Caco-2 (cell line): ENCODE data around the gene FAM181B. TPM values are rescaled to one million over a fixed set of nuclear protein-coding genes. Genes with fewer than 3 reads are reported as not detected.

Experiments used
- BruUV-seq: library from RNA; stranded (reverse); fragments of 400-500 nt; replicated peaks from 2 replicates; lab custom pipeline; 2021; lab: Mats Ljungman, UMichigan
- CTCF ChIA-PET: fragments of 300-600 bp; sonication (Branson Sonifier 250); formaldehyde crosslinking; loops from one replicate; lab custom pipeline; 2022; ENCODE audit warnings: antibody characterized with exemption; lab: Charles Lee
- POLR2A ChIA-PET: fragments of 300-600 bp; sonication (Branson Sonifier 250); formaldehyde crosslinking; loops from one replicate; lab custom pipeline; 2022; ENCODE audit warnings: antibody characterized with exemption; lab: Charles Lee
- DNase-seq, 2 experiments: peaks; one replicate each; pipeline versions ENCODE4 v3.0.0 to v3.0.0-alpha.2; 2020 to 2022
- H3K27me3 ChIP-seq: replicated peaks from 2 replicates; pipeline ENCODE4 v1.6.0; 2011; ENCODE audit warnings: low read length; ENCODE audit not compliant: control insufficient read depth, insufficient read depth
- H3K36me3 ChIP-seq: 2 replicates; pipeline ENCODE4 v1.5.1; 2011; ENCODE audit warnings: low read length; ENCODE audit not compliant: control insufficient read depth, insufficient read depth
- H3K4me1 ChIP-seq: fragments of 250-450 bp; sonication (Bioruptor Pico); 2 replicates; pipeline ENCODE4 v1.5.1; 2020; ENCODE audit warnings: mild to moderate bottlenecking
- H3K4me3 ChIP-seq: 2 replicates; pipeline ENCODE4 v1.5.1; 2011; ENCODE audit warnings: low read depth, mild to moderate bottlenecking, control low read depth, low read length
- H3K9me3 ChIP-seq: fragments of 250-450 bp; sonication (Bioruptor Pico); 2 replicates; pipeline ENCODE4 v1.5.1; 2020; ENCODE audit warnings: mild to moderate bottlenecking, moderate library complexity
- H3K27ac Mint-ChIP-seq: one replicate; pipeline ENCODE4 v1.8.0; 2022; ENCODE audit warnings: mixed read lengths; ENCODE audit not compliant: unreplicated experiment
- H3K27me3 Mint-ChIP-seq: one replicate; pipeline ENCODE4 v1.8.0; 2022; ENCODE audit warnings: mixed read lengths; ENCODE audit not compliant: insufficient read depth, unreplicated experiment
- H3K36me3 Mint-ChIP-seq: one replicate; pipeline ENCODE4 v1.8.0; 2022; ENCODE audit warnings: mild to moderate bottlenecking, mixed read lengths; ENCODE audit not compliant: insufficient read depth, unreplicated experiment
- H3K4me1 Mint-ChIP-seq: one replicate; pipeline ENCODE4 v1.8.0; 2022; ENCODE audit warnings: low read depth, mixed read lengths; ENCODE audit not compliant: unreplicated experiment
- H3K4me3 Mint-ChIP-seq: one replicate; pipeline ENCODE4 v1.8.0; 2022; ENCODE audit warnings: mild to moderate bottlenecking, moderate library complexity, mixed read lengths; ENCODE audit not compliant: unreplicated experiment
- H3K9me3 Mint-ChIP-seq: one replicate; pipeline ENCODE4 v1.8.0; 2022; ENCODE audit warnings: mixed read lengths; ENCODE audit not compliant: unreplicated experiment
- CTCF ChIP-seq, 2 experiments: fragments of 200-600 bp in 1 of 2; IDR thresholded peaks; 1 replicate in 1 of 2; 2 replicates in 1 of 2; pipeline versions ENCODE4 v1.5.1 to v1.8.0; 2011 to 2022; ENCODE audit warnings: antibody characterized with exemption in 1 of 2, control low read depth in 1 of 2, inconsistent platforms in 1 of 2, low read depth in 1 of 2, low read length in 1 of 2, mild to moderate bottlenecking in 1 of 2, moderate library complexity in 1 of 2; ENCODE audit not compliant: insufficient read depth in 1 of 2, severe bottlenecking in 1 of 2, unreplicated experiment in 1 of 2
- intact Hi-C: fragments of 100-400 bp; cut with micrococcal nuclease; formaldehyde crosslinking; loops from one replicate; pipeline ENCODE4 v1.10.0; 2022; ENCODE audit not compliant: unreplicated experiment
- total RNA-seq: library from RNA; stranded (reverse); gene quantifications from 2 replicates; pipeline ENCODE4 v1.2.3, GENCODE V29; 2022

The FAM181B gene
- total RNA-seq, 1 experiment from 2014 or later: not detected

DNA sequence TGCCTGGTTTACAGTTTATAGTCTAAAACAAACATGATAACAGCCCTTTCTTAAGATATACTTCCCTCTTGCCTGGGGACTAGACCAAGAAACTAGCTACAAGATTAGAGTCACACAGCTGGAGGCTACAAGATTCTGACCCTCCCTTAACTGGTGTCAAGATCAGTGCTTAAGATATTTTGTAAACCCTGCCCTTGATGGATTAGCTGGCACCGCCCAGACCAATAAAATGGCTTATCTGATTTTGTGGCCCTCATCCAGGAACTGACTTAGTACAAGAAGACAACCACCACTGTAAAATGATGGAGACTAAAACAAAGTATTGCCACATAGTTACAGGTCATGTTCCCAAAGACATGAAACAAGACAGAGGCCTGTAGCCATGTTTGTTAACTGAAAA lies 53.4 kb downstream of the FAM181B start:
- H3K9me3 Mint-ChIP-seq: peaks cover 18% of the 10 kb centered on the region
- POLR2A ChIA-PET: no interaction called here
- intact Hi-C loops: no loop called here
- peak in 1 of 2 experiments; percentile 51 for DNase-seq
- peaks cover 12% of the 10 kb centered on the region for H3K4me1 Mint-ChIP-seq
- peaks cover 3% of the 10 kb centered on the region for H3K27me3 Mint-ChIP-seq
- no peaks in the 10 kb centered on the region for H3K36me3 Mint-ChIP-seq
- H3K36me3 ChIP-seq: no peaks in the 10 kb centered on the region
- no peak overlapping the region for H3K4me3 Mint-ChIP-seq
- no peak overlapping the region for H3K27ac Mint-ChIP-seq
- CTCF ChIA-PET: interaction anchor here (2.6 kb wide), 1 partner anchor 16 kb away, joined by 14 read pairs; no protein-coding TSS in a partner anchor
- no TSS peak for BruUV-seq
- H3K9me3 ChIP-seq: peaks cover 3% of the 10 kb centered on the region; the same call in 1 of the 2 replicates
- no peaks in the 10 kb centered on the region; the same call in 1 of the 2 replicates for H3K27me3 ChIP-seq
- H3K4me3 ChIP-seq: no peak overlapping the region
- TF ChIP-seq CTCF (IDR thresholded peaks at IDR 0.05; ENCODE audit: insufficient read depth in 1 of 2, low read depth in 1 of 2, low read length in 1 of 2, severe bottlenecking in 1 of 2, unreplicated experiment in 1 of 2): no peak
- no peaks in the 10 kb centered on the region for H3K4me1 ChIP-seq

Other genes starting within 250 kb of the FAM181B start
- gene PRCP, start 166.6 kb upstream of the FAM181B start, total RNA-seq: 107 TPM in 2 replicates
- 20.1 and 22.0 TPM in 2 replicates for gene DDIAS, start 167.9 kb upstream of the FAM181B start, total RNA-seq